ENCODE results near the gene TM4SF18. TPM values are rescaled to one million over a fixed set of nuclear protein-coding genes. Genes with fewer than 3 reads are reported as not detected.

Gene TM4SF18
- total and polyA plus RNA-seq, 2 experiments from 2014 or later, result 1.6 to 2.0 TPM

DNA sequence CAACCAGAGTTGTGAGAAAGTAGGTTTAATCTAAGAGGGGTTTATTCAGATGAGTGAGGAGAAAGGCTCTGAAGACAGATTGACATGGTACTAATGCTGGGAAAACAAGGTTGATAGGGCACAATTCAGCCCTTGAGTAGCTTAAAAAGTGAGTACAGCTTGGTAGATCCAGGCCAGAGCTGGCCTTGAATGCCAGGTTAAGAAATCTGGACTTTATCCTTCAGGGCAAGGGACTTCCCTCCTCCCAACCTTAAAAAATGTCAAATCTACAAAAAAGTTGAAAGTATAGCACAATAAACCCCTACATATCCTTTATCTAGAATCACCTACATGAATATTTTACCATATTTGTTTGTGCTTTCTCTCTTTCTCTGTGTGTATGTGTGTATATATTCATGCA is 7.9 kb downstream of the TM4SF18 start:
- Mint-ChIP-seq H3K4me1 (no peaks in the 10 kb centered on the region; the same call in 2 of the 3 replicates), H3K9me3 (no peaks in the 10 kb centered on the region)
- no peak for ATAC-seq

More for the DNA sequence above, 7.9 kb downstream of the TM4SF18 start:
- no peaks in the 10 kb centered on the region for H3K79me2 ChIP-seq (replicated peaks; ENCODE audit: insufficient read depth)
- peaks cover 6% of the 10 kb centered on the region for H3K27me3 Mint-ChIP-seq (ENCODE audit: insufficient read depth, low read depth, poor library complexity)
- H3K4me3 Mint-ChIP-seq, result no peak overlapping the region
- H3K9me2 ChIP-seq (ENCODE audit: insufficient read depth), result 0 out of 2 replicates have a peak, but pooled peaks cover 3% of the 10 kb centered on the region
- no peak overlapping the region for H2AFZ ChIP-seq
- TF ChIP-seq, protein P1, sequence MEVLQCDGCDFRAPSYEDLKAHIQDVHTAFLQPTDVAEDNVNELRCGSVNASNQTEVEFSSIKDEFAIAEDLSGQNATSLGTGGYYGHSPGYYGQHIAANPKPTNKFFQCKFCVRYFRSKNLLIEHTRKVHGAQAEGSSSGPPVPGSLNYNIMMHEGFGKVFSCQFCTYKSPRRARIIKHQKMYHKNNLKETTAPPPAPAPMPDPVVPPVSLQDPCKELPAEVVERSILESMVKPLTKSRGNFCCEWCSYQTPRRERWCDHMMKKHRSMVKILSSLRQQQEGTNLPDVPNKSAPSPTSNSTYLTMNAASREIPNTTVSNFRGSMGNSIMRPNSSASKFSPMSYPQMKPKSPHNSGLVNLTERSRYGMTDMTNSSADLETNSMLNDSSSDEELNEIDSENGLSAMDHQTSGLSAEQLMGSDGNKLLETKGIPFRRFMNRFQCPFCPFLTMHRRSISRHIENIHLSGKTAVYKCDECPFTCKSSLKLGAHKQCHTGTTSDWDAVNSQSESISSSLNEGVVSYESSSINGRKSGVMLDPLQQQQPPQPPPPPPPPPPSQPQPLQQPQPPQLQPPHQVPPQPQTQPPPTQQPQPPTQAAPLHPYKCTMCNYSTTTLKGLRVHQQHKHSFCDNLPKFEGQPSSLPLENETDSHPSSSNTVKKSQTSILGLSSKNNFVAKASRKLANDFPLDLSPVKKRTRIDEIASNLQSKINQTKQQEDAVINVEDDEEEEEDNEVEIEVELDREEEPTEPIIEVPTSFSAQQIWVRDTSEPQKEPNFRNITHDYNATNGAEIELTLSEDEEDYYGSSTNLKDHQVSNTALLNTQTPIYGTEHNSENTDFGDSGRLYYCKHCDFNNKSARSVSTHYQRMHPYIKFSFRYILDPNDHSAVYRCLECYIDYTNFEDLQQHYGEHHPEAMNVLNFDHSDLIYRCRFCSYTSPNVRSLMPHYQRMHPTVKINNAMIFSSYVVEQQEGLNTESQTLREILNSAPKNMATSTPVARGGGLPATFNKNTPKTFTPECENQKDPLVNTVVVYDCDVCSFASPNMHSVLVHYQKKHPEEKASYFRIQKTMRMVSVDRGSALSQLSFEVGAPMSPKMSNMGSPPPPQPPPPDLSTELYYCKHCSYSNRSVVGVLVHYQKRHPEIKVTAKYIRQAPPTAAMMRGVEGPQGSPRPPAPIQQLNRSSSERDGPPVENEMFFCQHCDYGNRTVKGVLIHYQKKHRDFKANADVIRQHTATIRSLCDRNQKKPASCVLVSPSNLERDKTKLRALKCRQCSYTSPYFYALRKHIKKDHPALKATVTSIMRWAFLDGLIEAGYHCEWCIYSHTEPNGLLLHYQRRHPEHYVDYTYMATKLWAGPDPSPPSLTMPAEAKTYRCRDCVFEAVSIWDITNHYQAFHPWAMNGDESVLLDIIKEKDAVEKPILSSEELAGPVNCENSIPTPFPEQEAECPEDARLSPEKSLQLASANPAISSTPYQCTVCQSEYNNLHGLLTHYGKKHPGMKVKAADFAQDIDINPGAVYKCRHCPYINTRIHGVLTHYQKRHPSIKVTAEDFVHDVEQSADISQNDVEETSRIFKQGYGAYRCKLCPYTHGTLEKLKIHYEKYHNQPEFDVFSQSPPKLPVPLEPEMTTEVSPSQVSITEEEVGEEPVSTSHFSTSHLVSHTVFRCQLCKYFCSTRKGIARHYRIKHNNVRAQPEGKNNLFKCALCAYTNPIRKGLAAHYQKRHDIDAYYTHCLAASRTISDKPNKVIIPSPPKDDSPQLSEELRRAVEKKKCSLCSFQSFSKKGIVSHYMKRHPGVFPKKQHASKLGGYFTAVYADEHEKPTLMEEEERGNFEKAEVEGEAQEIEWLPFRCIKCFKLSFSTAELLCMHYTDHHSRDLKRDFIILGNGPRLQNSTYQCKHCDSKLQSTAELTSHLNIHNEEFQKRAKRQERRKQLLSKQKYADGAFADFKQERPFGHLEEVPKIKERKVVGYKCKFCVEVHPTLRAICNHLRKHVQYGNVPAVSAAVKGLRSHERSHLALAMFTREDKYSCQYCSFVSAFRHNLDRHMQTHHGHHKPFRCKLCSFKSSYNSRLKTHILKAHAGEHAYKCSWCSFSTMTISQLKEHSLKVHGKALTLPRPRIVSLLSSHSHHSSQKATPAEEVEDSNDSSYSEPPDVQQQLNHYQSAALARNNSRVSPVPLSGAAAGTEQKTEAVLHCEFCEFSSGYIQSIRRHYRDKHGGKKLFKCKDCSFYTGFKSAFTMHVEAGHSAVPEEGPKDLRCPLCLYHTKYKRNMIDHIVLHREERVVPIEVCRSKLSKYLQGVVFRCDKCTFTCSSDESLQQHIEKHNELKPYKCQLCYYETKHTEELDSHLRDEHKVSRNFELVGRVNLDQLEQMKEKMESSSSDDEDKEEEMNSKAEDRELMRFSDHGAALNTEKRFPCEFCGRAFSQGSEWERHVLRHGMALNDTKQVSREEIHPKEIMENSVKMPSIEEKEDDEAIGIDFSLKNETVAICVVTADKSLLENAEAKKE (CRISPR knock-in tag; IDR thresholded peaks at IDR 0.05), result no peak
- TF ChIP-seq, protein P2, sequence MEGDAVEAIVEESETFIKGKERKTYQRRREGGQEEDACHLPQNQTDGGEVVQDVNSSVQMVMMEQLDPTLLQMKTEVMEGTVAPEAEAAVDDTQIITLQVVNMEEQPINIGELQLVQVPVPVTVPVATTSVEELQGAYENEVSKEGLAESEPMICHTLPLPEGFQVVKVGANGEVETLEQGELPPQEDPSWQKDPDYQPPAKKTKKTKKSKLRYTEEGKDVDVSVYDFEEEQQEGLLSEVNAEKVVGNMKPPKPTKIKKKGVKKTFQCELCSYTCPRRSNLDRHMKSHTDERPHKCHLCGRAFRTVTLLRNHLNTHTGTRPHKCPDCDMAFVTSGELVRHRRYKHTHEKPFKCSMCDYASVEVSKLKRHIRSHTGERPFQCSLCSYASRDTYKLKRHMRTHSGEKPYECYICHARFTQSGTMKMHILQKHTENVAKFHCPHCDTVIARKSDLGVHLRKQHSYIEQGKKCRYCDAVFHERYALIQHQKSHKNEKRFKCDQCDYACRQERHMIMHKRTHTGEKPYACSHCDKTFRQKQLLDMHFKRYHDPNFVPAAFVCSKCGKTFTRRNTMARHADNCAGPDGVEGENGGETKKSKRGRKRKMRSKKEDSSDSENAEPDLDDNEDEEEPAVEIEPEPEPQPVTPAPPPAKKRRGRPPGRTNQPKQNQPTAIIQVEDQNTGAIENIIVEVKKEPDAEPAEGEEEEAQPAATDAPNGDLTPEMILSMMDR (conservative IDR thresholded peaks at IDR 0.05; ENCODE audit: low read depth in 2 of 2), result no peak
- TF ChIP-seq, protein P3, sequence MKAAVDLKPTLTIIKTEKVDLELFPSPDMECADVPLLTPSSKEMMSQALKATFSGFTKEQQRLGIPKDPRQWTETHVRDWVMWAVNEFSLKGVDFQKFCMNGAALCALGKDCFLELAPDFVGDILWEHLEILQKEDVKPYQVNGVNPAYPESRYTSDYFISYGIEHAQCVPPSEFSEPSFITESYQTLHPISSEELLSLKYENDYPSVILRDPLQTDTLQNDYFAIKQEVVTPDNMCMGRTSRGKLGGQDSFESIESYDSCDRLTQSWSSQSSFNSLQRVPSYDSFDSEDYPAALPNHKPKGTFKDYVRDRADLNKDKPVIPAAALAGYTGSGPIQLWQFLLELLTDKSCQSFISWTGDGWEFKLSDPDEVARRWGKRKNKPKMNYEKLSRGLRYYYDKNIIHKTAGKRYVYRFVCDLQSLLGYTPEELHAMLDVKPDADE (IDR thresholded peaks at IDR 0.05), result no peak
- TF ChIP-seq CREB1 (CRISPR knock-in tag; IDR thresholded peaks at IDR 0.05; ENCODE audit: low read depth) (no peak), EZH2phosphoT487 (IDR thresholded peaks at IDR 0.05; ENCODE audit: unreplicated experiment) (no peak), NANOG (IDR thresholded peaks at IDR 0.05; ENCODE audit: borderline replicate concordance) (no peak), STAT1 (IDR thresholded peaks at IDR 0.05; ENCODE audit: unreplicated experiment) (no peak), EZH2 (IDR thresholded peaks at IDR 0.05; ENCODE audit: low read depth, unreplicated experiment) (no peak), ZNF331 (CRISPR knock-in tag; IDR thresholded peaks at IDR 0.05; ENCODE audit: low read depth) (no peak), POLR2AphosphoS5 (IDR thresholded peaks at IDR 0.05; ENCODE audit: low read depth) (no peak), ZNF114 (CRISPR knock-in tag; IDR thresholded peaks at IDR 0.05) (no peak), JUNB (IDR thresholded peaks at IDR 0.05; ENCODE audit: unreplicated experiment) (no peak)
- TF ChIP-seq, protein P4, sequence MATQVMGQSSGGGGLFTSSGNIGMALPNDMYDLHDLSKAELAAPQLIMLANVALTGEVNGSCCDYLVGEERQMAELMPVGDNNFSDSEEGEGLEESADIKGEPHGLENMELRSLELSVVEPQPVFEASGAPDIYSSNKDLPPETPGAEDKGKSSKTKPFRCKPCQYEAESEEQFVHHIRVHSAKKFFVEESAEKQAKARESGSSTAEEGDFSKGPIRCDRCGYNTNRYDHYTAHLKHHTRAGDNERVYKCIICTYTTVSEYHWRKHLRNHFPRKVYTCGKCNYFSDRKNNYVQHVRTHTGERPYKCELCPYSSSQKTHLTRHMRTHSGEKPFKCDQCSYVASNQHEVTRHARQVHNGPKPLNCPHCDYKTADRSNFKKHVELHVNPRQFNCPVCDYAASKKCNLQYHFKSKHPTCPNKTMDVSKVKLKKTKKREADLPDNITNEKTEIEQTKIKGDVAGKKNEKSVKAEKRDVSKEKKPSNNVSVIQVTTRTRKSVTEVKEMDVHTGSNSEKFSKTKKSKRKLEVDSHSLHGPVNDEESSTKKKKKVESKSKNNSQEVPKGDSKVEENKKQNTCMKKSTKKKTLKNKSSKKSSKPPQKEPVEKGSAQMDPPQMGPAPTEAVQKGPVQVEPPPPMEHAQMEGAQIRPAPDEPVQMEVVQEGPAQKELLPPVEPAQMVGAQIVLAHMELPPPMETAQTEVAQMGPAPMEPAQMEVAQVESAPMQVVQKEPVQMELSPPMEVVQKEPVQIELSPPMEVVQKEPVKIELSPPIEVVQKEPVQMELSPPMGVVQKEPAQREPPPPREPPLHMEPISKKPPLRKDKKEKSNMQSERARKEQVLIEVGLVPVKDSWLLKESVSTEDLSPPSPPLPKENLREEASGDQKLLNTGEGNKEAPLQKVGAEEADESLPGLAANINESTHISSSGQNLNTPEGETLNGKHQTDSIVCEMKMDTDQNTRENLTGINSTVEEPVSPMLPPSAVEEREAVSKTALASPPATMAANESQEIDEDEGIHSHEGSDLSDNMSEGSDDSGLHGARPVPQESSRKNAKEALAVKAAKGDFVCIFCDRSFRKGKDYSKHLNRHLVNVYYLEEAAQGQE (IDR thresholded peaks at IDR 0.05; ENCODE audit: unreplicated experiment), result no peak
- H3K4me1 ChIP-seq (ENCODE audit: insufficient read depth), result no peaks in the 10 kb centered on the region
- no peak for DNase-seq (ENCODE audit: low spot score)
- H3K36me3 Mint-ChIP-seq (ENCODE audit: low read depth), result no peaks in the 10 kb centered on the region; the same call in 2 of the 3 replicates
- H3K4me2 ChIP-seq, result no peak overlapping the region
- H3F3A ChIP-seq (replicated peaks; ENCODE audit: low read depth), result no peaks in the 10 kb centered on the region
- no peak overlapping the region for H3K27ac ChIP-seq (ENCODE audit: low read depth)
- H3K27ac Mint-ChIP-seq, result no peak overlapping the region
- H3K4me3 ChIP-seq, result no peak overlapping the region
- no peaks in the 10 kb centered on the region for H4K20me1 ChIP-seq (replicated peaks; ENCODE audit: insufficient read depth)
- no peaks in the 10 kb centered on the region for H3K27me3 ChIP-seq (ENCODE audit: insufficient read depth)
- H3K36me3 ChIP-seq (ENCODE audit: insufficient read depth), result no peaks in the 10 kb centered on the region
